Skeletal muscle cell (primary cell): ENCODE measurements around the gene CCL5.
A peak's percentile ranks its signal among the peaks of the same experiment; 100 is the strongest.

Experiments used
- DNase-seq: peaks from one replicate; pipeline ENCODE4 v3.0.0-alpha.2; 2010; ENCODE audit warnings: low read depth
- H3K4me3 ChIP-seq: 2 replicates; pipeline ENCODE4 v1.5.1; 2011; ENCODE audit warnings: low read depth, mild to moderate bottlenecking, control low read depth, low read length, moderate library complexity

CCL5 gene

GRCh38 chr17:35872196-35872980, 7.8 kb downstream of the CCL5 start:
- no peak for DNase-seq
- H3K4me3 ChIP-seq: no peak overlapping the region

- DNase-seq: no peak
- no peak overlapping the region for H3K4me3 ChIP-seq
Measured at GRCh38 chr17:35870906-35871819, 9.0 kb downstream of the CCL5 start.

- DNase-seq: no peak
- no peak within 1 kb of the TSS for H3K4me3 ChIP-seq
Measured at GRCh38 chr17:35868737-35869136, 11.4 kb downstream of the CCL5 start, which contains the start of gene HEATR9. HEATR9 (minus strand) TSS chr17:35868891; CDS start chr17:35868742, 149 bp downstream.

- no peak for DNase-seq
- no peak overlapping the region for H3K4me3 ChIP-seq
Measured at GRCh38 chr17:35867574-35867973, 12.6 kb downstream of the CCL5 start.

GRCh38 chr17:35866341-35866950, 13.7 kb downstream of the CCL5 start:
- DNase-seq: no peak
- no peak overlapping the region for H3K4me3 ChIP-seq

GRCh38 chr17:35865412-35866340, 14.5 kb downstream of the CCL5 start:
- no peak overlapping the region for H3K4me3 ChIP-seq

GRCh38 chr17:35864853-35865252, 15.3 kb downstream of the CCL5 start:
- DNase-seq: no peak
- no peak overlapping the region for H3K4me3 ChIP-seq

More at GRCh38 chr17:35865412-35866340, 14.5 kb downstream of the CCL5 start:
- no peak for DNase-seq

GRCh38 chr17:35856603-35857002, 23.6 kb downstream of the CCL5 start:
- DNase-seq: no peak

GRCh38 chr17:35855965-35856364, 24.2 kb downstream of the CCL5 start:
- no peak overlapping the region for H3K4me3 ChIP-seq
- DNase-seq: no peak

More at GRCh38 chr17:35856603-35857002, 23.6 kb downstream of the CCL5 start:
- H3K4me3 ChIP-seq: no peak overlapping the region

- no peak overlapping the region for H3K4me3 ChIP-seq
- DNase-seq: peak; percentile 14
Measured at GRCh38 chr17:35849469-35850348, 30.5 kb downstream of the CCL5 start.

GRCh38 chr17:35847633-35848373, 32.4 kb downstream of the CCL5 start:
- no peak overlapping the region for H3K4me3 ChIP-seq
- DNase-seq: no peak

GRCh38 chr17:35847006-35847405, 33.2 kb downstream of the CCL5 start:
- H3K4me3 ChIP-seq: no peak overlapping the region
- DNase-seq: no peak

GRCh38 chr17:35846055-35846809, 33.9 kb downstream of the CCL5 start:
- no peak for DNase-seq
- no peak overlapping the region for H3K4me3 ChIP-seq

- no peak for DNase-seq
- no peak overlapping the region for H3K4me3 ChIP-seq
Measured at GRCh38 chr17:35844547-35844946, 35.6 kb downstream of the CCL5 start.

- no peak for DNase-seq
- H3K4me3 ChIP-seq: no peak overlapping the region
Measured at GRCh38 chr17:35843698-35844097, 36.5 kb downstream of the CCL5 start.

GRCh38 chr17:35842239-35842638, 37.9 kb downstream of the CCL5 start:
- H3K4me3 ChIP-seq: no peak overlapping the region
- DNase-seq: no peak

- no peak for DNase-seq
- H3K4me3 ChIP-seq: no peak overlapping the region
Measured at GRCh38 chr17:35841505-35841904, 38.7 kb downstream of the CCL5 start.
